GM13977 (cell line): ENCODE data around the gene STAG1.
"Not testable (repeated sequence)": the region's sequence is repeated elsewhere in the genome, so short reads cannot be mapped to it uniquely, and the experiment has no call there.

Experiments
- DNase-seq: peaks from one replicate; pipeline ENCODE4 v3.0.0; 2012; ENCODE audit warnings: low spot score
- CTCF ChIP-seq: IDR thresholded peaks from 2 replicates; pipeline ENCODE4 v1.5.1; 2012; ENCODE audit warnings: mild to moderate bottlenecking, control low read depth; ENCODE audit not compliant: insufficient read depth; ENCODE audit errors: extremely low read depth, missing control alignments
- in situ Hi-C: fragments of 300-500 bp; cut with MboI; formaldehyde crosslinking; loops from one replicate; pipeline ENCODE4 v1.12.0; 2022; ENCODE audit warnings: low sequenced_read_pairs, low pct_unique_long_range_greater_than_20kb, mixed read lengths, inconsistent platforms; ENCODE audit not compliant: unreplicated experiment

STAG1 gene

GRCh38 chr3:136626493-136626892 lies 125.7 kb downstream of the STAG1 start:
- TF ChIP-seq CTCF: no peak
- DNase-seq: no peak
- in situ Hi-C loops: no loop called here

GRCh38 chr3:136624894-136625815 lies 127.0 kb downstream of the STAG1 start:
- no peak for DNase-seq
- in situ Hi-C loops: no loop called here
- no peak for TF ChIP-seq CTCF

GRCh38 chr3:136624371-136624770 lies 127.8 kb downstream of the STAG1 start:
- no peak for DNase-seq
- in situ Hi-C loops: no loop called here
- TF ChIP-seq CTCF: no peak

- no peak for DNase-seq
- in situ Hi-C loops: no loop called here
Measured at GRCh38 chr3:136621628-136622027, 130.6 kb downstream of the STAG1 start.

GRCh38 chr3:136620436-136620835 lies 131.7 kb downstream of the STAG1 start:
- TF ChIP-seq CTCF: no peak
- in situ Hi-C loops: no loop called here
- no peak for DNase-seq

More at GRCh38 chr3:136621628-136622027, 130.6 kb downstream of the STAG1 start:
- TF ChIP-seq CTCF: no peak

GRCh38 chr3:136617969-136618525 lies 134.1 kb downstream of the STAG1 start:
- DNase-seq, in situ Hi-C loops: not testable (repeated sequence)

- in situ Hi-C loops: no loop called here
- no peak for TF ChIP-seq CTCF
Measured at GRCh38 chr3:136617198-136617597, 135.0 kb downstream of the STAG1 start.

More at GRCh38 chr3:136617198-136617597, 135.0 kb downstream of the STAG1 start:
- no peak for DNase-seq
